ENCODE data around the gene MARCHF10.
"Not testable (repeated sequence)": the region's sequence is repeated elsewhere in the genome, so short reads cannot be mapped to it uniquely, and the experiment has no call there.

Gene MARCHF10, protein sequence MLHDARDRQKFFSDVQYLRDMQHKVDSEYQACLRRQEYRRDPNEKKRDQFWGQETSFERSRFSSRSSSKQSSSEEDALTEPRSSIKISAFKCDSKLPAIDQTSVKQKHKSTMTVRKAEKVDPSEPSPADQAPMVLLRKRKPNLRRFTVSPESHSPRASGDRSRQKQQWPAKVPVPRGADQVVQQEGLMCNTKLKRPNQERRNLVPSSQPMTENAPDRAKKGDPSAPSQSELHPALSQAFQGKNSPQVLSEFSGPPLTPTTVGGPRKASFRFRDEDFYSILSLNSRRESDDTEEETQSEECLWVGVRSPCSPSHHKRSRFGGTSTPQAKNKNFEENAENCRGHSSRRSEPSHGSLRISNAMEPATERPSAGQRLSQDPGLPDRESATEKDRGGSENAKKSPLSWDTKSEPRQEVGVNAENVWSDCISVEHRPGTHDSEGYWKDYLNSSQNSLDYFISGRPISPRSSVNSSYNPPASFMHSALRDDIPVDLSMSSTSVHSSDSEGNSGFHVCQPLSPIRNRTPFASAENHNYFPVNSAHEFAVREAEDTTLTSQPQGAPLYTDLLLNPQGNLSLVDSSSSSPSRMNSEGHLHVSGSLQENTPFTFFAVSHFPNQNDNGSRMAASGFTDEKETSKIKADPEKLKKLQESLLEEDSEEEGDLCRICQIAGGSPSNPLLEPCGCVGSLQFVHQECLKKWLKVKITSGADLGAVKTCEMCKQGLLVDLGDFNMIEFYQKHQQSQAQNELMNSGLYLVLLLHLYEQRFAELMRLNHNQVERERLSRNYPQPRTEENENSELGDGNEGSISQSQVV

DNA sequence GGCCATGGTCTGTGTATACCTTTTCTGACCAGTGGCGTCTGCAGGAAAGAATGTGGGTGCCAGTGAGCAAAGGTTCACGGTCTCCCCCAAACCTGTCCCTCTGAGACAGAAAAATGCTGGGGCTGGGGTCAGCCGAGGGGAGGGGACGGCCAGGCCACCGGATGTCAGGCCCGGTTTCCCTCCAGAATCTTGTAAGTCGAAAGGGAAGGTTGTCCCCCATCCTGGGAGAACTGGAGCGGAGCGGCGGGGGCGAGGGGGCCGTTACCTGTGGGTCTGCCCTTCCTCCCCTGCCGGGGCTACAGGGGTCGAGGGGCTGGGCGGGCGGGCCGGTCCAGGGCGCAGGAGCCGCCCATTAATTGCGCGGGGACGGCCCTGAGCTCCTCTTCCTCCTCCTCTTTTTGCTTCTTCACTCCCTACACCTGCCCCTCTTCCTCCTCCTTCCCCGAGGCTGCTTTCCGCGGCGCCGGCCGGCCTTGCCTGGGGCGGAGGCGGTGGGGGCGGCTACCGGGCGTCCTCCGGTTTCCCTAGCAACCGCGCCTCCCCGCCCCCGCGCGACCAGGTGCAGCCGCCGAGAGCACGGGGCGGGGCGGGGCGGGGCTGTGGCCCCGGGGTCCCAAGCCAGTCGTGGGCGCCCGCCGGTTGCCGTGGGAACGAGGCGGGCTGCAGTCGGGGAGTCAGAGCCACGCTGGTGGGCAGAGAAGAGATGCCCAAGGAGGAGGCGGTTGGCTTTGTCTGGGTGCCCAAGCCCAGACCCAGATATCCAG is at the start of gene MARCHF10:
TSS of gene MARCHF10 (minus strand) at position 503 of the 764 bp plus-strand sequence. CDS start 6,579 bp downstream, outside the sequence.
- no peak for DNase-seq

DNA sequence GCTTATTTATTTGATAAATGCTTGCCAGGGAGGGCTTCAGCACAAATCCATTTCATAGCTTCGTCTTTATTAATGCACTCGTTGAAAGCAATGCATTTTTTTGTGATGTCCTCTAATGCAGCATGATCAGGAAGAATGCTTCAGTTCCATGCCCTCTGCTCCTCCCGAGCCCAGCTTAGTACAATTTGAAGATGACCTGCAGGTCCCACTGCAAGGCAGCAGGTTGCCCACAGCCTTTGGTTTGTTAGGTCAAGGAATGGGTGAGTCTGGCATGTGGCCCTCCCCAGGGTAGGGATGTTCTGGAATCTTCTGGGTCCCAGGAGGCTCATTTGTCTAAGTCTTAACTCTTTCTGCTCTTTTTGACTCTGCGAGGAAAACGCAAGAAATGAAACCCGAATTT is 49.4 kb upstream of the MARCHF10 start:
- no peak for DNase-seq

DNA sequence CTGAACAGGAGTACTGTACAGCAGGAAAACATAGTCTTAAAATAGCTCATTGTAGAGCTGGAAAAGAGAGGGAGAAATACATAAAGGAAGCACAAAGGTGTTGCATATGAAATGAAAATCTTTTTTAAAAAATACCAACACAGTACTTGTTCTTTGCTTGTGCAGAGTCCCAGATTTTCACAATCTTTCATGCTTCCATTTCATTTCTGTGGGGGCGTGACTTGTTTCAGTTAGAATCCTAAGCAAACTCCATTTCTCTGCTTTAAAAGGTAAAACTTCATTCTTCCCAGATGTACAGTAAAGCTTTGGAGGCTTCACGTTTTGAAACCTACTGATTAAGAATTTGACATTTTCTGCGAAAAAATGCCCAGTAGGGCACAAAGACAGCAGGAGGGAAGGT is 48.5 kb upstream of the MARCHF10 start:
- DNase-seq: no peak

DNA sequence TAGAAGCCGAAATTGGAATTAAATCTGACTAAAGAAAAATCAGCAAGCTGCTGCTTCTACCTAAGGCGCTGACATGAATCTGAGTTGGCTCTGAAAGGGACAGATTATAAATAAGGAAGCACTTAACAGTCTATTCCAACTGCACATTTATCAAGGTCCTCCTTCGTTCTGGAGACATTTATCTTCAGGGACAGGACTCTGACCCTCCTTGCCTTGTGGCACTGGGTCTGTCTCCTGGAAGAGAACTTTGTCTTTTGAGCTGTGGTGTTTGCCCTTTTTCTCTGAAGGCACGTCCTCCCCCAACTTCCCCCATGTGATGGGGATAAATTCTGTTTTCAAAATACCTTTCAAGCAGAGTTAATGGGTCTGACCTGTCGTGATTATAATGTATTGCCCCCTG is 47.0 kb upstream of the MARCHF10 start:
- no peak for DNase-seq

DNA sequence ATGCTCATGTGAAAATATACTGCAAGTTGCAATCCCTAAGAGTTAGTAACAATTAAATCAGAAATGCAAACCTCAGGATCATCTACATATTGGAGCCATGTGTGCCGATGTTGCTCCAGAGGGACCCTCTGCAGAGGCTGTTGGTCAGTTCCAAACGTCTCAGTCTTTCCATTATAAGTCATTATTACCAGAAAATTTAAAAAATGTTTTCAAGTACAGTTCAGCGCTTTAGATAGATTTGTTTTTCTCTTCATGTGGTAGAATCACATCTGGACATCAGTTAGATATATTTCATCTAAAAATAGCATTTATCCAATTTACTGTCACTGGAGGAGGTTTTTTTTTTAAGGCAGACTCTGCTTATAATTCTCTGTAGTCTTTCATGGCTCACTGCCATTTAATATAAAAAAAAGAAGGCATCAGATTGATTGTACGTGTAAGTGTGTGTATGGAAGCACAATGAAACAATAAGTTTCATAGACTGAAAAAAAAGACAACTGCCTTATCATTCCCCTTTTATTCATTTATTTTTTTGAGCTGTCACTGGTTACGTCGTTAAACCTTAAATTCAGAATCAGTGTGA is 46.1 kb upstream of the MARCHF10 start:
- DNase-seq: no peak

DNA sequence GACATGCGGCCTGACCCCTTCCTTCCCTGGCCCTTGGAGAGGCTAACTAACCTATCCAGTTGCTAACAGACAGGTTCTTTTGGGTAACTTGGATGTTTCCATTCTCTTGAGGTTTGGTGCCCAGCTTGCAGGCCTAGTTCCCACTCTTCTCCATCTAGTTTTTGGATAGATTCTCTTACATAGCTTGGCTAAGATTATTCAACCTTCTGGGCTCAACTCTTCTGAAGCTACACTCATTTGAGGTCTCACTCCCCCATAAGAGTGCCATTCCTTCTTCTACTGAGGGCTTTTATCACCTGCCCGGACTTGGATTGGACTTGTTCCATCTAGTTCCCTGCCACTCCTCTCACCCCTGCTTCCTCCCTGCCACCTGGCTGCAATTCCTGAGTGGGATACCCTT is 44.1 kb upstream of the MARCHF10 start:
- DNase-seq: no peak

DNA sequence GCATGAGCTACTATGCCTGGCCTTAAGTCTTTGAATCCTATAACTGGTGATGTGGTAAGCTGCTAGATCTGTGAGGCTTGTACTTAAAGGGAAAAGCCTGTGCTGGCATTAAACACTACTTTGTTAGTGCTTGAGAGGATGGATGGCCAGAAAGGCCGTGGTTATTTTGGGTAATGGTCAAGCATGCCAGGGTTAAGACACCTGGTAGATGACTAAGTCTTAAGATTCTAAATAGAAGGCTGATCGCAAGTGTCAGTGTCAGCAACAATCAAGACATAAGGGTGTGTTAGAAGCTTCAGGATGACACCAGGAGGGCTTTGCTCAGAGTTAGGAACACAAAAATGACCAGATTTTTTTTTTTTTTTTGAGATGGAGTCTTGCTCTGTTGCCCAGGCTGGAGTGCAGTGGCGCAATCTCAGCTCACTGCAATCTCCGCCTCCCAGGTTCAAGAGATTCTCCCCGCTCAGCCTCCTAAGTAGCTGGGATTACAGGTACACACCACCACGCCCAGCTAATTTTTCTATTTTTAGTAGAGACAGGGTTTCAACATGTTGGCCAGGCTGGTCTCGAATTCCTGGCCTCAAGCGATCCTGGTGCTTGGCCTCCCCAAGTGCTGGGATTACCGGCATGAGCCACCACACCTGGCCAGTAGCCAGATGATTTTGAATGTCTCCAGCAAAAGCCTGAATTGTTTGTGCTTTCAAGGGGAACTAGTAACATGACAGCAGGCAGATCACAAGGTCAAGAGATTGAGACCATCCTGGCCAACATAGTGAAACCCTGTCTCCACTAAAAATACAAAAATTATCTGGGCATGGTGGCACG is 41.7 kb upstream of the MARCHF10 start:
- DNase-seq: not testable (repeated sequence)

DNA sequence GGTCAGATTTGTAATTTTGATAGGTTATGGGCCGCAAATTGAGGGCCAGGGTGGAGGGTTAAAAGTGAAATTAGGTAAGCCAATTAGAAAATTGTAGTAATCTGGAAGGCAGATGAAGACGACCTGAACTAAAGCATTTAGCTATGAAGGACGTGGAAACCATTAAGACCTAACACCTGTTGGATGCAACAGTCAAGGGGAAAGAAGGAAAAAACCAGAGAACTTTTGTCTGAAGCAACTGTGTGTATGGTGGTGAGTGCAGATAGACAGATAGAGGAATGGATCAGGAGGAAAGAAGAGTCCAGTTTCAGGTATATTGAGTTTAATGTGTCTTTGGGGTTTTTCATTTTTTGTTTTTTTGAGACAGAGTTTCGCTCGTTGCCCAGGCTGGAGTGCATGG is 40.2 kb upstream of the MARCHF10 start:
- no peak for DNase-seq

DNA sequence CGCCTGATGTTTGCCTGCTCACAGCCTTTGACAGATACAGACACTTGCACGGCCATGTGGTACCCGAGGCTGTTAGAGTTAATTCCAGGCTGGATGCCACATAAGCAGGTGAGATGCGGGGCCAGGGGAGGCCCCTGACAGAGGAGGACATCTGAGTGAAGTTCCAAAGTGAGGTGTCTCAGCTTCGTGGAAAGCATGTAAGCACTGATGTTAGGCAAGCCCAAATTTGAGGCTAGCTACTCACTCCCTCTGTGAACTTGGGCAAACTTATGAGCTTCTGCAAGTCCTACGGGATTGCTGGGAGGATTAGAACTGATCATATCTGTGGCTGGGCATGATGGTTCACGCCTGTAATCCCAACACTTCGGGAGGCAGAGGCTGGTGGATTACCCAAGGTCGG is 39.3 kb upstream of the MARCHF10 start:
- DNase-seq: no peak

DNA sequence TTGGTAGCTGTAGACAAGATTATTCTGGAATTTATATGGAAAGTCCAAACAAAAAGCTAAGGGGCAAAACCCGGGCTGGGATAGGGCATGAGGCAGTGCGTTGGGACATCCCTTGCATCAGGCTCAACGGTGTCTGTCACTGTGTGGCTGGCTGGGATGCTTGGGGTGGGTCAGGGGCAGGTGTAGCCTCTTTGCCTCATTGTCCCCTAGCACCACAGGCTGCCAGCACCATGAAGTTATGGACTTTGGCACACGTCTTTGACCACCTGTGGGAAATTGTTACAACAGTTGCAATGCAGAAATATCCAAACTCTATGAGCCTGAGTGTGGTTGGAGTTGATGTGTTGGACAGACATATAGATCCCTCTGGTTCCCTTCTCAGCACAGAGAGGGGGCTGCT is 32.8 kb upstream of the MARCHF10 start:
- no peak for DNase-seq

DNA sequence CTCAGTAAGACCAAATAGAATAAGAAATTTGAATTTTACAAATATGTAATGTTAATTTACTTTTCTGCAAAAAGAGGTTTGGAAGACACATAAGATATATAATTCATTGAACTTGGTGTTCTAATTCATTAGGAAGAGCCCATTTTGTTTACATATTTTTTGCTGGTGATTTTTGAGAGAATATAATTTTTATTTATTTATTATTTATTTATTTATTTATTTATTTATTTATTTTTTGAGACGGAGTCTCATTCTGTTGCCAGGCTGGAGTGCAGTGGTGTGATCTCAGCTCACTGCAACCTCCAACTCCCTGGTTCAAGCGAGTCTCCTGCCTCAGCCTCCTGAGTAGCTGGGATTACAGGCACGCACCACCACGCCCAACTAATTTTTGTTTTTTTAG is 25.7 kb upstream of the MARCHF10 start:
- DNase-seq: not testable (repeated sequence)

DNA sequence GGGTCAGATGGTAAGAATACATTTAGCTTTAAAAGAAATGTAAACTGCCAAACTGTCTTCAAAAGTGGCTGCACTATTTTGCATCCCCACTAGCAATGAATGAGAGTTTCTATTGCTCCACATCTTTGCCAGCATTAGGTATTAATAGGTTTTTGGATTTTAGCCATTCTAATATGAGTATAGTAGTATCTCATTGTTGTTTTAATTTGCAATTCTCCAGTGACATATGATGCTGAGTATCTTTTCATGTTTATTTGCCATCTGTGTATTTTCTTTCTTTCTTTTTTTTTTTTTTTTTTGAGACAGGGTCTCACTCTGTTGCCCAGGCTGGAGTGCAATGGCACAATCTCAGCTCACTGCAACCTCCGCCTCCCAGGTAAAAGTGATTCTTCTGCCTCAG is 24.3 kb upstream of the MARCHF10 start:
- DNase-seq: no peak

DNA sequence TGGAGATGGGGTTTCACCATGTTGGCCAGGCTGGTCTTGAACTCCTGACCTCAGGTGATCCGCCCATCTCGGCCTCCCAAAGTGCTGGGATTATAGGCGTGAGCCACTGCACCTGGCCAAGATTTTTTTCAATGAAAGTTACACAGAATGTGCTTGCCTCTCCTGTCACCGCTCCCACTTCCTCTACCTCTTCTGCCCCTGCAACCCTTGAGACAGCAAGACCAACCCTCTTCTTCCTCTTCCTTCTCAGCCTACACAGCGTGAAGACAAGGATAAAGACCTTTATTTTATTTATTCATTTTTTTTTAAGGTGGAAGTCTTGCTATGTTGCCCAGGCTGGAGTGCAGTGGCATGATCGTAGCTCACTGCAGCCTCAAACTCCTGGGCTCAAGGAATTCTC is 23.0 kb upstream of the MARCHF10 start:
- not testable (repeated sequence) for DNase-seq

DNA sequence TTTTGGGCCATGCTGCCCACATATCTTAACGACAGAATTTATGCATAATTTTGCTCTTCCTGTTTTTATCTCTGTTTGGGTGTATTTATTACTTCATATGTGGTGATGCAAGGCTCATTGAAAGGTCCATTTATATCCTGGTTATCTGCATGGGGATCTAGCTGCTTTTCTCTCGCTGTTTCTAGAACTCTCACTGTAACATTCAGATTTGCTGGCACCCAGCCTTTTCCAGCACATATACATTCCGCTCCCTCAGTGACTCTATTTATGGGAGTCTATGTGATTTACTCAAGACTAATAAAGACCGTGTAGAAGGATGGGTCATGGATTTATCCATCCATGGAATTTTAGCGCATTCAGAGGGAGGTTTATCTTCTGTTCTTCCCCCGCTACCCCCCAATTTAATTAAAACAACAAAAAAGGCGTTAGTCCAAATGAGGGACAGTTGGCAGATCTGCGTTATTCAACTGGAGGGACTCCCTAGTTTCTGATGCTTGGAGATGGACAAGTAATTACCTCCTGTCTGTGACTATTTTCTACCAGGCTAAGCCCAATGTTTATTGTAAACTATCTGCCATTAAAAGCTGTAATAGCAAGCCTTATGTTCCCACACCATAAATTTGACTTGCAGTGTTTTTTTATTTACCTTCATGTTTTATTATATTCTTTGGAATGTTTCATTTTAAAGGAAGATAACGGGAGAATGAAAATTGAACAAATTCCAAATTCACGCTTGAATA is 19.8 kb upstream of the MARCHF10 start:
- no peak for DNase-seq

DNA sequence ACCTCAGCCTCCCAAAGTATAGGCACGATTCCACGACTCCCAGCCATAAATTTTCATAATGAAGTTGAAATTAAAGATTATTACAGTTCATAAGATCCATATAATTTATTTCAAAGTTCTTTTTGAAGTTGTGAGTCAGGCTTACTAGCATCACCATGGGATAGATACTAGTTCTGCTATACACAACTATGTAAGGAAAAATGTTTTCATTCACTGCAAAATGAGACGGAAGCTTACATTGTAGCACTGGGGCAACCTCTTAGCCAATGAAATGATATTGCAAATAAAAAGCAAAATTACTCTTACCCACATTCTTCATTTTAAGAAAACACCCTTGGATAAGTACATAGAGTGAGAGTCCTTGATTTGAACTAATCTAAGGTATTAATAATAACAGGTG is 18.8 kb upstream of the MARCHF10 start:
- no peak for DNase-seq

DNA sequence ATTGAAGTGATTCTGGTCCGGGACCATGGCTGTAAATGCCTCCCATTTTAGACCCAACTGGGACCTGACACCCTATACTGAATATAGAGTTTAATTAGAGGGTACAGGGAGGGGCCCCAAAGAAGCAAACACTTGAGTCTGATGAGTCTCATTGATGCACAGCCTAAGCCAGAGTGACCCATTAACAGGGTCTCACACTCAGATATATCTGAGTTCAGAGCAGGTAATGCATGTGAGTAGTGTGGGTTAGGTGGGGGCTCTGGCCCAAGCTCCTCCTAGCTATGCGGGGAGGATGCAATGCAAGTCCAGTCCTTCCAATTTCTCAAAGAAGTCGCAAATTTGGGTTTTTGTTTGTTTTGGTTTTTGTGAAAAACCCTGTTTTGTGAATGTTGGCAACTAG is 17.1 kb upstream of the MARCHF10 start:
- DNase-seq: no peak

DNA sequence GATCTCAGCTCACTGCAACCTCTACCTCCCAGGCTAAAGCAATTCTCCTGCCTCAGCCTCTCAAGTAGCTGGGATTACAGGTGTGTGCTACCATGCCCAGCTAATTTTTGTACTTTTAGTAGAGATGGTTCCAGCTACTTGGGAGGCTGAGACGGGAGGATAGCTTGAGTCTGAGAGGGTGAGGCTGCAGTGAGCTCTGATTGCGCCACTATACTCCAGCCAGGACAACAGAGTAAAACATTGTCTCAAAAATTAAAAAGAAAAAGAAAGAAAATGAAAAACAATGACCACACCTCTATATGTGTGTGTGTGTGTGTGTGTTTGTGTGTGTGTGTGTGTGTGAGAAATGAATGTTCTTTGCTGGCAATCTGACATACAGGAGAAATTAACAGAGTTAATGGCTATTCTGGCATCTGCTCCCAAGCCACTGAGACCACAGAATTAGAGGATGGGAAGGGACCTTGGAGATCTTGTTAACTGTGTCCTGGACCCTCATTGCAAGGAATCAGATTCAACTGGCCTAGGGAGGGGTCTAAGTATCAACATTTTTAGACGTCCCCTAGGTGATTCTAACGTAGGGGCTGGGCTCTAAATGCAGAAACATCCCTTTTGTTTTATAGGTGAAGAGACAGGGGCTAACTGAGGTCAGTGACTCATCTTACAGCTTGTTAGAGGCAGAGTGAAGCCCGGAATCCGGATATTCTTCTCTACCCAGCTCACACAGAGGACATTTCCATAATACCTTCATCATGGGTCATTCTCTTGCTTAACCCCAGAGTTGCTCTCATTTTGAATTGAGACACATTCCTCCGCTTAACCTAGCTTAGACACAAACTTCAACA is 16.4 kb upstream of the MARCHF10 start:
- DNase-seq: no peak

DNA sequence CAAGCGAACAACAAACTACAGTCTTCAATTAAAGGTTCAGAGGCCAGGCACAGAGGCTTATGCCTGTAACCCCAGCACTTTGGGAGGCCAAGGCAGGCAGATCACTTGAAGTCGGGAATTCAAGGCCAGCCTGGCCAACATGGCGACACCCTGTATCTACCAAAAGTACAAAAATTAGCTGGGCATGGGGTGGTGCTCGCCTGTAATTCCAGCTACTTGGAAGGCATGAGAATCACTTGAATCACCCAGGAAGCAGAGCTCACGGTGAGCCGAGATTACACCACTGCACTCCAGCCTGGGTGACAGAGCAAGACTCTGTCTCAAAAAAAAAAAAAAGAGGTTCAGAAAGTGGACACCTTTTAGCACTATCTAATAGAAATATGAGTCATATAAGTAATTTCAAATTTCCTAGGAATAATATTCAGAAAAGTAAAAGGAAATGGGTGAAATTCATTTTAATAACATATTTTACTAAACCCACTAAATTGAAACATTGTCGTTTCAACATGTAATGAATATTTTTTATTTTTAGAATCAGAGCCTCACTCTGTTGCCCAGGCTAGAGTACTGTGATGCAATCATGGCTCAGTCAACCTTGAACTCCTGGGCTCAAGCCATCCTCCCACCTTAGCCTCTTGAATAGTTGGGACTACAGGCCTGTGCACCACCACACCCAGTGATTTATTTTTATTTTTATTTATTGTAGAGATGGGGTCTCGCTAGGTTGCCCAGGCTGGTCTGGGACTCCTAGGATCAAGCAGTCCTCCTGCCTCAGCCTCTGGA is 15.2 kb upstream of the MARCHF10 start:
- DNase-seq: no peak

DNA sequence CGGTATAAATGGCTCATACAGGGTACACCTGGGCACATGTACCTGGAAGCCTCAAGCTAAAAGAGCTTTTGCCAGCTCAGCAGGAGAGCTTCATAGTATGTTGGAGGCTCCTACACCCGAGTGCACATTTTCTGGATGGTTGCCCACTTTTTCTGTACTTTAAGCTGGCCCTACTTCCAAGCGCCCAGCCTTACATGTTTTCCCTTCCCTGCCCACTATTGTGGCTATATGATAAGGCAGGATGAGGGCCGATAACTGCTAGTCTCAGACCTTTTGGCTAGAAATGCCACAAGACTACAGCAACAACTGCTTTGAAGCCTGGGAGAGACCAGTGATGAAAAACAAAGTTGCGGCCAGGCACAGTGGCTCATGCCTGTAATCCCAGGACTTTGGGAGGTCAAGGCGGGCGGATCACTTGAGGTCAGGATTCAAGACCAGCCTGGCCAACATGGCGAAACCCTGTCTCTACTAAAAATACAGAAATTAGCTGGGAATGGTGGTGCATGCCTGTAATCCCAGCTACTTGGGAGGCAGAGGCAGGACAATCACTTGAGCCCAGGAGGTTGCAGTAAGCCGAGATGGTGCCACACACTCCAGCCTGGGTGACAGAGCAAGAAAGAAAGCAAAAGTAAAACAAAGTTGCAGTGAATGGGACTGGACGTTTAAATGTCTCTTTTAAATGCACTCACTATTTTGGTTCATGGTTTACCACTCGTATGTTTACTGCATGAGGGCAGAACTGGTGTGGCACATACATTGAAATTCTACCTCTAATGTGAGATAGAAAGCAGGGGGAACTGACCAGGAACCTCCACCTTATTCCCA is 14.2 kb upstream of the MARCHF10 start:
- no peak for DNase-seq
